ENCODE measurements around the gene TMCO5A.

Gene TMCO5A

DNA sequence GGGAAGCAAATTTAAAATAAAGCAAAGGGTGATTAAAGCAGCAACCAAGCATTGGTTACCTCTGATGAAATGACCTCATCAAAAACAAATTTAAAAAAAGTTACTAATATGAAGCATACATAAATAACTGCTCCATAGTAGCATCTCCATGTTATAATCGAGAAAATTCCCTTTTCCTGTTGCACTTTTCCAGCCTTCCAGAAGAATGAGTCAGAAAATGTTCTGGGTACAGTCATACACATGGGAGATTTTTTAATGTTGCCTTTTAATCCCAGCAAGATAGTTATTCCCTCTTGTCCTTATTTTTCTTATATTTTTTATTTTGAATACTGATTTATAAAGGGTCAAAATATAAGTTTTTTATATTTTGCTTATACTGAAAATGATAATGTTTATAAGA, 2.6 kb upstream of the TMCO5A start:
- Histone ChIP-seq H3K79me2 (no peaks in the 10 kb centered on the region), H3K4me2 (ENCODE audit: low read length) (no peak overlapping the region)
- TF ChIP-seq, protein P1, sequence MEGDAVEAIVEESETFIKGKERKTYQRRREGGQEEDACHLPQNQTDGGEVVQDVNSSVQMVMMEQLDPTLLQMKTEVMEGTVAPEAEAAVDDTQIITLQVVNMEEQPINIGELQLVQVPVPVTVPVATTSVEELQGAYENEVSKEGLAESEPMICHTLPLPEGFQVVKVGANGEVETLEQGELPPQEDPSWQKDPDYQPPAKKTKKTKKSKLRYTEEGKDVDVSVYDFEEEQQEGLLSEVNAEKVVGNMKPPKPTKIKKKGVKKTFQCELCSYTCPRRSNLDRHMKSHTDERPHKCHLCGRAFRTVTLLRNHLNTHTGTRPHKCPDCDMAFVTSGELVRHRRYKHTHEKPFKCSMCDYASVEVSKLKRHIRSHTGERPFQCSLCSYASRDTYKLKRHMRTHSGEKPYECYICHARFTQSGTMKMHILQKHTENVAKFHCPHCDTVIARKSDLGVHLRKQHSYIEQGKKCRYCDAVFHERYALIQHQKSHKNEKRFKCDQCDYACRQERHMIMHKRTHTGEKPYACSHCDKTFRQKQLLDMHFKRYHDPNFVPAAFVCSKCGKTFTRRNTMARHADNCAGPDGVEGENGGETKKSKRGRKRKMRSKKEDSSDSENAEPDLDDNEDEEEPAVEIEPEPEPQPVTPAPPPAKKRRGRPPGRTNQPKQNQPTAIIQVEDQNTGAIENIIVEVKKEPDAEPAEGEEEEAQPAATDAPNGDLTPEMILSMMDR (IDR thresholded peaks at IDR 0.05) = no peak

DNA sequence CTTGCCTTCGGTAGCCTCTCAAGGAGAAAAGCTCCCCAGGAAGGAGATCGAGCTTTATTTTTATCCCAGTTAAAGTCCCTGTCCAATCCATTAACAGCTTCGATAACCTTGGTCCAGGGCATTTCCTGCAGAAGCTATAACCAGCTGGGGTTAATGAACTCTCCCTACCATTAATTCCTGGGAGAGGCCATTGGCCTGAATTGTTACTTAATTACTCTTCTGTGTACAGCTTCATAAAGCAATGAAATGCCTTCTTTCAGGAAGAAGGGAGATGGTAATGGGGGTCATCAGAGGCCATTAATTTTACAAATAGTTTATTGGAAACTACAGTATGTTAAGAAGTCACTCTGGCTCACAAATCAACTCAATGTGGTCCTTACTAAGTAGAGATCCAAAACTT, 1.9 kb upstream of the TMCO5A start:
- Histone ChIP-seq H3K27ac (no peak overlapping the region), H3K4me3 (ENCODE audit: low read depth, low read length) (no peak overlapping the region), H3K36me3 (ENCODE audit: control insufficient read depth, insufficient read depth, low read length) (no peaks in the 10 kb centered on the region), H3K9ac (no peak overlapping the region), H3K27me3 (ENCODE audit: control insufficient read depth, insufficient read depth, low read length) (no peaks in the 10 kb centered on the region), H3K9me3 (ENCODE audit: control insufficient read depth, low read length) (no peaks in the 10 kb centered on the region), H3K4me1 (no peaks in the 10 kb centered on the region), H3K4me2 (ENCODE audit: low read length) (no peak overlapping the region), H2AFZ (no peak overlapping the region), H3K79me2 (no peaks in the 10 kb centered on the region)
- TF ChIP-seq, protein P1 (IDR thresholded peaks at IDR 0.05) = no peak

More for the DNA sequence above, 2.6 kb upstream of the TMCO5A start:
- Histone ChIP-seq H3K36me3 (ENCODE audit: control insufficient read depth, insufficient read depth, low read length) (no peaks in the 10 kb centered on the region), H3K27ac (no peak overlapping the region), H3K9ac (no peak overlapping the region), H3K4me1 (no peaks in the 10 kb centered on the region), H3K9me3 (ENCODE audit: control insufficient read depth, low read length) (no peaks in the 10 kb centered on the region), H3K4me3 (ENCODE audit: low read depth, low read length) (no peak overlapping the region), H3K27me3 (ENCODE audit: control insufficient read depth, insufficient read depth, low read length) (no peaks in the 10 kb centered on the region), H2AFZ (no peak overlapping the region)

- Histone ChIP-seq H3K9me3 (ENCODE audit: control insufficient read depth, low read length) (no peaks in the 10 kb centered on the region), H3K9ac (no peak overlapping the region), H3K4me3 (ENCODE audit: low read depth, low read length) (no peak overlapping the region), H2AFZ (no peak overlapping the region), H3K4me1 (no peaks in the 10 kb centered on the region), H3K4me2 (ENCODE audit: low read length) (no peak overlapping the region), H3K27ac (no peak overlapping the region), H3K36me3 (ENCODE audit: control insufficient read depth, insufficient read depth, low read length) (no peaks in the 10 kb centered on the region), H3K27me3 (ENCODE audit: control insufficient read depth, insufficient read depth, low read length) (no peaks in the 10 kb centered on the region), H3K79me2 (no peaks in the 10 kb centered on the region)
- TF ChIP-seq, protein P1 (IDR thresholded peaks at IDR 0.05) = no peak
Measured at GRCh38 chr15:37933666-37934065, 774 bp upstream of the TMCO5A start.

DNA sequence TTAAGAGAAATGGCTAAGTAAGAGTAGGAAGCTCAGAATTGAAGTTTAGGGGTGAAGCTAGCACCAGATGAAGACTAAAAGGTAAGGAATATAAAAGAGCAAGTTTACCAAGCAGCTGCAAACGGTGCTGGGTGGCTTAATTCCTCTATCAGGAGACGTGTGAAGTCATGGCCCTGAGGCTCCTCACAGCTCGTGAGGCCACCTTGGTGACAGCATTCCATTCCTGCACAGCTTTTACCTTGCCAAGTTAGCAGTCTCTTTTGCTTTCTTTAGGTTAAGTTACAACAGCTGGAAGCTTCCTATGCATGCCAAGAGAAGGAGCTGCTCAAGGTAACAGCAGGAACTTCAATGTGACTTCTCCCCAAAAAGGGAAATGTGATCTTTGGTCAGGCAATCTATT, 6.4 kb downstream of the TMCO5A start:
- no peaks in the 10 kb centered on the region for H3K9me3 ChIP-seq (ENCODE audit: control insufficient read depth, low read length)
- no peaks in the 10 kb centered on the region for H3K79me2 ChIP-seq
- no peaks in the 10 kb centered on the region for H3K36me3 ChIP-seq (ENCODE audit: control insufficient read depth, insufficient read depth, low read length)
- H3K9ac ChIP-seq = no peak overlapping the region
- no peaks in the 10 kb centered on the region for H3K4me1 ChIP-seq
- H3K4me3 ChIP-seq (ENCODE audit: low read depth, low read length) = no peak overlapping the region
- TF ChIP-seq, protein P1 (IDR thresholded peaks at IDR 0.05) = no peak
- no peaks in the 10 kb centered on the region for H3K27me3 ChIP-seq (ENCODE audit: control insufficient read depth, insufficient read depth, low read length)
- no peak overlapping the region for H3K27ac ChIP-seq
- no peak overlapping the region for H3K4me2 ChIP-seq (ENCODE audit: low read length)
- no peak overlapping the region for H2AFZ ChIP-seq

GRCh38 chr15:37941779-37942178, 7.3 kb downstream of the TMCO5A start:
- Histone ChIP-seq H3K4me3 (ENCODE audit: low read depth, low read length) (no peak overlapping the region), H2AFZ (no peak overlapping the region), H3K27me3 (ENCODE audit: control insufficient read depth, insufficient read depth, low read length) (no peaks in the 10 kb centered on the region), H3K4me1 (no peaks in the 10 kb centered on the region), H3K36me3 (ENCODE audit: control insufficient read depth, insufficient read depth, low read length) (no peaks in the 10 kb centered on the region), H3K27ac (no peak overlapping the region), H3K79me2 (no peaks in the 10 kb centered on the region), H3K9me3 (ENCODE audit: control insufficient read depth, low read length) (no peaks in the 10 kb centered on the region), H3K4me2 (ENCODE audit: low read length) (no peak overlapping the region), H3K9ac (no peak overlapping the region)
- TF ChIP-seq, protein P1 (IDR thresholded peaks at IDR 0.05) = no peak
